Upper lobe of left lung (tissue), 6 donors: Measurements from ENCODE around the gene ELK1. TPM values are rescaled to one million over a fixed set of nuclear protein-coding genes. Genes with fewer than 3 reads are reported as not detected.
A peak's percentile ranks its signal among the peaks of the same experiment; 100 is the strongest.

Experiments used
- ATAC-seq, 2 donors: fragments of 200-7000 bp; cut with Tn5 transposase; one replicate each; pipeline ENCODE4 v1.9.1; 2022; ENCODE audit warnings: mild to moderate bottlenecking in 2 of 2, moderate library complexity in 2 of 2; ENCODE audit not compliant: low FRiP score in 2 of 2
- DNase-seq, 2 donors: peaks; one replicate each; pipeline ENCODE4 v3.0.0-alpha.2; 2019 to 2020
- H3K27ac ChIP-seq, 4 donors: fragments of 200-600 bp; sonication (generic); one replicate each; pipeline ENCODE4 v1.5.1; 2016 to 2019
- H3K27me3 ChIP-seq, 4 donors: fragments of 200-600 bp; sonication (generic); one replicate each; pipeline ENCODE4 v1.5.1; 2017 to 2019
- H3K36me3 ChIP-seq, 4 donors: fragments of 200-600 bp; sonication (generic); one replicate each; pipeline ENCODE4 v1.5.1; 2016 to 2019
- H3K4me1 ChIP-seq, 4 donors: fragments of 200-600 bp; sonication (generic); one replicate each; pipeline ENCODE4 v1.5.1; 2018 to 2019
- H3K4me3 ChIP-seq, 4 donors: fragments of 200-600 bp; sonication (generic); one replicate each; pipeline ENCODE4 v1.5.1; 2017 to 2019; ENCODE audit warnings: mild to moderate bottlenecking in 2 of 4, moderate library complexity in 1 of 4
- H3K9me3 ChIP-seq, 4 donors: fragments of 200-600 bp; sonication (generic); one replicate each; pipeline ENCODE4 v1.5.1; 2018 to 2019
- EP300 ChIP-seq, 4 donors: sonication (generic); formaldehyde crosslinking; IDR thresholded peaks; one replicate each; pipeline ENCODE4 v1.5.1; 2017; ENCODE audit warnings: antibody characterized with exemption in 4 of 4, control low read depth in 2 of 4
- POLR2A ChIP-seq, 4 donors: fragments of 450-650 bp; IDR thresholded peaks; one replicate each; pipeline ENCODE4 v1.5.1; 2016 to 2017; ENCODE audit warnings: antibody characterized with exemption in 4 of 4, mild to moderate bottlenecking in 2 of 4
- POLR2AphosphoS5 ChIP-seq, 2 donors: sonication (generic); formaldehyde crosslinking; IDR thresholded peaks; one replicate each; pipeline ENCODE4 v1.5.1; 2017; ENCODE audit warnings: antibody characterized with exemption in 2 of 2
- WGBS, 2 donors: methylation state at CpG; one replicate each; pipeline ENCODE4 v1.1.5; 2017 to 2018; 5-methylcytosine and 5-hydroxymethylcytosine counted together
- small RNA-seq, 4 donors: library from RNA; depleted of rRNA; stranded (forward); fragments of <200 nt; gene quantifications; one replicate each; pipeline ENCODE3, GENCODE V24; 2016
- total RNA-seq, 6 donors: library from RNA; depleted of rRNA in 4 of 6; stranded (reverse); fragments of >200 nt in 4 of 6; gene quantifications; one replicate each; pipeline versions ENCODE4 v1.1.0 to v1.2.1, GENCODE V29; 2016 to 2021
- TF ChIP-seq, protein P1 (sequence below), 6 experiments: fragments of 450-650 bp in 4 of 6; fragments of 200-600 bp in 2 of 6; sonication (generic) in 2 of 6; IDR thresholded peaks; one replicate each; pipeline ENCODE4 v1.5.1; 2016 to 2019; ENCODE audit warnings: antibody characterized with exemption in 6 of 6
- donor health status: DM: no; HTN: no; CAD: no; lungs with moderate emphysema.
- donor health status: DM: no; HTN: yes; CAD: no; lungs with severe emphysema.

The ELK1 gene
- total RNA-seq, 6 donors from 2014 or later = 11.5 to 30.4 (median 21.5) TPM

DNA sequence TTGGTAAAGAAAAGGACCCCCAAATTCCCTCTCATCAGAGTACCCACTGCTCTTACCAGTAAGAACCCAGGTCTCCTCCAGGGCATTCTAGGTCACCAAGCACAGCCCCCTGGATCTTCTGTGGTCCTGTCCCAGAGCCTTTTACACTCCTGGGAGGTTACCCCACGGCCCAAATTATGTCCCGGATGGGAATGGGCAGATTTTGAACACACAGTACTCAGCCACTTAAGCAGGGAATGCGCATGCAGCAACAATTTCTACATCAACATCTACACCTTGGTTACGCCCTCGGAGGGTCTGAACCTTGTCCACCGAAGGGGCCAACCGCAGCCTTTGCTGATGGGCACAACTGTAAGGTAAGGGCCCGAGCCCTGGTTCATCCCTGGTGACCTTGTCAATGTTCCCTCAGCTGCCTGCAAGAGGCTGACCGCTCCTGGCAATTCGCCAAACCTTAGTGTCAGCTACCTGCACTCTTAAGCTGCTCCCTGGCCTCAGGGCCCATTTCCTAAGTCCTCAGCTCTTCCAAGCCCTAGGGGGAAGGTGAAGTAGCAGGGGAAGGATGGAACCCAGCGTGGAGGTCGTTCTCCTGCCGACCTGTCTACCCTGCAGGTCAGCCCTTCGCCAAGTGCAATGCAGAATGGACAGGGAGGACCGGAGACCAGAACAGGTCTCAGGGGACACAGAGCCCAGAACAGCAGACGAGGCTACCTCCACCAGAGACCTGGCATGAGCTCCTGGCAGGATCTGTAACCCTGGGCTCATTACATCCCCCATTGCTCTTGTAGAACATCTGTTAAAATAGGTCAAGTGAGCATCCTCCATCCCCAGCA is 62.2 kb downstream of the ELK1 start:
- H3K9me3 ChIP-seq = no peaks in the 10 kb centered on the region
- no peaks in the 10 kb centered on the region for H3K4me1 ChIP-seq
- peaks cover 0 to 5% (median 0%) of the 10 kb centered on the region in 4 donors for H3K36me3 ChIP-seq
- no peak for ATAC-seq
- H3K27ac ChIP-seq = no peak overlapping the region
- WGBS, 2 donors = 84 to 100% methylated on average over 3 to 16 of the region's 16 CpGs
- H3K27me3 ChIP-seq = no peaks in the 10 kb centered on the region
- DNase-seq = no peak
- TF ChIP-seq POLR2A (IDR thresholded peaks at IDR 0.05) = no peak
- no peak for TF ChIP-seq EP300 (IDR thresholded peaks at IDR 0.05)
- TF ChIP-seq POLR2AphosphoS5 (IDR thresholded peaks at IDR 0.05) = no peak
- TF ChIP-seq, protein P1, sequence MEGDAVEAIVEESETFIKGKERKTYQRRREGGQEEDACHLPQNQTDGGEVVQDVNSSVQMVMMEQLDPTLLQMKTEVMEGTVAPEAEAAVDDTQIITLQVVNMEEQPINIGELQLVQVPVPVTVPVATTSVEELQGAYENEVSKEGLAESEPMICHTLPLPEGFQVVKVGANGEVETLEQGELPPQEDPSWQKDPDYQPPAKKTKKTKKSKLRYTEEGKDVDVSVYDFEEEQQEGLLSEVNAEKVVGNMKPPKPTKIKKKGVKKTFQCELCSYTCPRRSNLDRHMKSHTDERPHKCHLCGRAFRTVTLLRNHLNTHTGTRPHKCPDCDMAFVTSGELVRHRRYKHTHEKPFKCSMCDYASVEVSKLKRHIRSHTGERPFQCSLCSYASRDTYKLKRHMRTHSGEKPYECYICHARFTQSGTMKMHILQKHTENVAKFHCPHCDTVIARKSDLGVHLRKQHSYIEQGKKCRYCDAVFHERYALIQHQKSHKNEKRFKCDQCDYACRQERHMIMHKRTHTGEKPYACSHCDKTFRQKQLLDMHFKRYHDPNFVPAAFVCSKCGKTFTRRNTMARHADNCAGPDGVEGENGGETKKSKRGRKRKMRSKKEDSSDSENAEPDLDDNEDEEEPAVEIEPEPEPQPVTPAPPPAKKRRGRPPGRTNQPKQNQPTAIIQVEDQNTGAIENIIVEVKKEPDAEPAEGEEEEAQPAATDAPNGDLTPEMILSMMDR (IDR thresholded peaks at IDR 0.05) = no peak
- no peak overlapping the region for H3K4me3 ChIP-seq

DNA sequence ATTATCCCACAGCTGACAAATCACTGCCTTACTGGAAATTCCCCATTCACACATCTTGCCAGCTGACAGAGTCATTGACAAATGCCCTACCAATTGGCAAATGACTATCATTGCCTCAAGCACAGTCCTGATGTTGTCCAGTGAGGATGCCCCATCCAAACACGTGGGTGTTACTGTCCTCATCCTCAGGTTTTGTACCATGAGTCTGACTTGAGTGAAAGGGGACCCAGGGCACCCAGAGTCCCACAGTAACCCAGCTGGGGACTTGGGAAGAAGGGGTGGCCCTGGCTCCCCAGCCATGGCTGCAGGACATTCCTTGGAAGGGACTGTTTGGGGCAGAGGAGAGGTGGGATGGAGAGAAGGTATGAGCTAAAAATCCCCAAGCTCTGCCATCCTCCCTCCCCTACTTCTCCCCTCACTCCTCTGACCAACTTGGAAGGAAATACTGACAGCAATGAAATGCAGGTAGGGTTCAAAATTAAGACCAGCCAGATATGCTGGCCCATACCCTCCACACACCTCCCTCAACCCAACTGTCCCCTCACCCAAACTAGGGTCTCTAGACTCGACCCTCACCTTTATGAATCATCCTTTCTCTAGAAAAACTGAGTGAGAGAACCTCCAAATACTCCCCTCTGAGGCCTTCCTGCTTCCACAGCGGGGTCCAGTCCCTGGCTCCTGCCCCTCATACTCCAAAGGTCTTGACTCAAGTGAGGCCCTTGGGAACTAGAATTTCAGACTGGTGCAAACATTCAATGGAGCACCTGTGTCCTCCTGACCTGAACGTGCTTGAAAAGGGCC is 63.1 kb downstream of the ELK1 start:
- WGBS, 2 donors = 56 to 80% methylated on average over 1 to 4 of the region's 4 CpGs
- TF ChIP-seq POLR2AphosphoS5 (IDR thresholded peaks at IDR 0.05) = peak in 1 of 2 donors; percentile 35
- no peak for TF ChIP-seq EP300 (IDR thresholded peaks at IDR 0.05)
- Histone ChIP-seq H3K9me3 (no peaks in the 10 kb centered on the region), H3K36me3 (peaks cover 0 to 5% (median 0%) of the 10 kb centered on the region in 4 donors), H3K27ac (no peak overlapping the region), H3K4me1 (no peaks in the 10 kb centered on the region), H3K4me3 (no peak overlapping the region), H3K27me3 (no peaks in the 10 kb centered on the region)
- DNase-seq = no peak
- ATAC-seq = no peak

DNA sequence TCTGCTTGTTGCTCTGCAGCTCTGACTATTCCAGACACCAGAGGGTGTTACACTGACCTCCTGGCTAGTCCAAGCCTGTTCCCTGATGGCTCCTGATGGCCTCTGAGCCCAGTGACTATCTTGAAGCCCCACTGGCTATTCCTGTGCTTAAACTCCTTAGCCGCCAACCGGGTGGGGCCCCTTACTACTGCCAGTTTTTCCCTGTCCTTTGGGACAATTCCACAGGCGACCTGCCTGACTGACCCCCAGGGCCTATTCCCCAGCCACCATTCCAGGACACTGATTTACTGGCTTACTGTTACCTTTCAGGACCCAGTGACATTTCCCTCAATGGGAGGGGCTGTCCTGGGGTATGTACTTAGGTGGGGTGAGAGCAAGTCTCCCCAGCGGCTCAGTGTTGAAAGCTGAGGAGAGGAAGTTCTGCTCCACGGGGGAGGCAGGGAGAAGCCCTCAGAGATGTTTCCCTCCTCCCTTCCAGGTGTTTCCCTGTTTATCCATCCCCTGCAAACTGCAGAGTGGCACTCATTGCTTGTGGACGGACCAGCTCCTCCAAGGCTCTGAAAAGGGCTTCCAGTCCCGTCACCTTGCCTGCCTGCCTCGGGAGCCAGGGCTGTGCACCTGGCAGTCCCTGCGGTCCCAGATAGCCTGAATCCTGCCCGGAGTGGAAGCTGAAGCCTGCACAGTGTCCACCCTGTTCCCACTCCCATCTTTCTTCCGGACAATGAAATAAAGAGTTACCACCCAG is 64.1 kb downstream of the ELK1 start:
- DNase-seq = no peak
- no peaks in the 10 kb centered on the region for H3K9me3 ChIP-seq
- no peak for ATAC-seq
- no peak overlapping the region for H3K4me3 ChIP-seq
- H3K36me3 ChIP-seq = peaks cover 0 to 5% (median 0%) of the 10 kb centered on the region in 4 donors
- no peaks in the 10 kb centered on the region for H3K27me3 ChIP-seq
- no peak overlapping the region for H3K27ac ChIP-seq
- TF ChIP-seq POLR2A (IDR thresholded peaks at IDR 0.05) (no peak), EP300 (IDR thresholded peaks at IDR 0.05) (no peak), POLR2AphosphoS5 (IDR thresholded peaks at IDR 0.05) (no peak)
- TF ChIP-seq, protein P1 (IDR thresholded peaks at IDR 0.05) = no peak
- WGBS, 2 donors = 72% methylated on average over 11 of the region's 11 CpGs; no CpG with 5 or more reads in 1 of the 2 donors
- H3K4me1 ChIP-seq = peaks cover 0 to 7% (median 0%) of the 10 kb centered on the region in 4 donors

Small RNAs within 50 kb of the gene (small RNA-seq; reads per million reads assigned to genes)
- gene MIR4769 = 0 reads per million in 4 donors

Other genes with a start within 250 kb of the ELK1 start
- 10 to 100 TPM in 3 of 6 donors, 1 to 10 TPM in 3; 3.4 to 35.6 (median 10.2) TPM for gene ZNF41, start 167.3 kb downstream of the ELK1 start, total RNA-seq
- 100 to 1,000 TPM in 2 of 6 donors, 10 to 100 TPM in 4; 42.0 to 104 (median 85.2) TPM for gene ARAF, start 89.4 kb downstream of the ELK1 start, total RNA-seq
- gene TIMP1, start 68.1 kb downstream of the ELK1 start, total RNA-seq = 100 to 1,000 TPM in 4 of 6 donors, 10 to 100 TPM in 2; 54.5 to 420 (median 163) TPM
- 10 to 100 TPM in 1 of 6 donors, 1 to 10 TPM in 1, under 1 TPM in 4; 0.20 to 11.5 (median 0.56) TPM for gene SYN1, start 30.7 kb downstream of the ELK1 start, total RNA-seq
- 10 to 100 TPM in 5 of 6 donors, 1 to 10 TPM in 1; 9.1 to 40.6 (median 14.1) TPM for gene CFP, start 20.6 kb downstream of the ELK1 start, total RNA-seq
- 10 to 100 TPM; 23.0 to 90.6 (median 75.2) TPM for gene UXT, start 8.6 kb upstream of the ELK1 start, total RNA-seq
- 10 to 100 TPM in 2 of 6 donors, 1 to 10 TPM in 4; 3.2 to 22.0 (median 9.0) TPM for gene ZNF81, start 186.3 kb upstream of the ELK1 start, total RNA-seq